HG02571 (cell line): ENCODE results near the gene STAT5A.
"Not testable (repeated sequence)": the region's sequence is repeated elsewhere in the genome, so short reads cannot be mapped to it uniquely, and the experiment has no call there.

ENCODE experiments used
- ATAC-seq: cut with Tn5 transposase; IDR thresholded peaks from one replicate; pipeline ENCODE4 v1.9.1; 2021; ENCODE audit warnings: mild to moderate bottlenecking, moderate library complexity; ENCODE audit not compliant: unreplicated experiment

The STAT5A gene

DNA sequence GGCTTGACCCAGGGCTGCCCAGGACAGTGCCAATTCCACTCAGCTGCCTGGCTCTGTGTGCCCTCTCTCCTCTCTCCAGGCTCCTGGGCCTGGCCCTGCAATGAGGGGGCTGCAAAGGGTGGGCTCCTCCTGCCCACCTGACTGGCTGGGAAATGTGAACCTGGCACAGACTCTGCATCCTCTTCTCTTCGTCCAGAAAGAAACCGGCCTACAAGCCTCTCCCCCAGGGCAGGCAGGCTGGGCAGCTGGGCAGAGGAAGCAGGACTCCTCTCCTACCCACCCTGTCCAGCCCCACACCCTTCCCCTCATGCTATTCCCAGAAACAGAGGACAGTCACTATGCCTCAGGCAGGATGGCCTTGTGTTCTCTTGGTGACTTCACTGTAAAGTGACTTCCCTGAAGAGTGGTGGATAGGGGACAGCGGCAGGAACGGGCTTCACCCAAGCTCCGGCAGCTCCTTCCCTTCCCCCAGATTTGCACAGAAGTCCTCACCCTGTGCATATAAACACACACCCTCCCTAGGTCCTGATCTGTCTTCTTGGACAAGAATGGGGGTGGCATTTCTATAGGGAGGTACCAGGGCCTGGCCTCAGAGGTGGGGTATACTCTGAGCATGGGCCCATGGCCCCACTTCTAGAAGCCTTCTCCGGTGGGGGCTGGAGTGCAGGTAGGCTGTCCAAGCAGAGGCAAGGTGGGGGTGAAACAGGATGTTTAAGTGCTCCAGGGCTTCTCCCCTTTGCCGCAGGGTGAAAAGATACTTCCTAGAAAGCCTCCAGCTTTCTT, 4.9 kb upstream of the STAT5A start:
- no peak for ATAC-seq

- ATAC-seq: no peak
Observed at GRCh38 chr17:42284024-42284369, 4.3 kb upstream of the STAT5A start.

DNA sequence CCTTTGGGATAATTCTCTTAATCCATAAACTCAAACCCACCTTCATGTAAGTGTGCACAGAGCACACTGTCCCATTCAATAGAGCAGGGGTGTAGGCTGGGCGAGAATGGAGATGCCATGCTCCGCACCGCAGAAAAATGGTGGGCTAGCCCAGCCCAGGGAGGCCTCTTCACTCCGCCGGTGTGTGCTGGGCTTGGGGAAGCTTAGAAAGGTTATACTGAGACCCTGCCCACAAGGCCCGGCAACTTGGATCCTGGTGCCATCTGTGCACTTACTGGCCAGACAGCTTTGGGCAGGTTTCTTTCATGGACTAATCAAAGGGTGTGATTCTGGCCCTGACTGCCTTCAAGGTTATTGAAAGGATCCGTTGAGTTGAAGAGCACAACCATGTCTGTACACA, 3.7 kb upstream of the STAT5A start:
- no peak for ATAC-seq

- ATAC-seq: no peak
Observed at GRCh38 chr17:42285346-42286050, 2.8 kb upstream of the STAT5A start.

GRCh38 chr17:42286411-42287221, 1.7 kb upstream of the STAT5A start:
- no peak for ATAC-seq

- no peak for ATAC-seq
Observed at GRCh38 chr17:42287305-42287976, 857 bp upstream of the STAT5A start.

DNA sequence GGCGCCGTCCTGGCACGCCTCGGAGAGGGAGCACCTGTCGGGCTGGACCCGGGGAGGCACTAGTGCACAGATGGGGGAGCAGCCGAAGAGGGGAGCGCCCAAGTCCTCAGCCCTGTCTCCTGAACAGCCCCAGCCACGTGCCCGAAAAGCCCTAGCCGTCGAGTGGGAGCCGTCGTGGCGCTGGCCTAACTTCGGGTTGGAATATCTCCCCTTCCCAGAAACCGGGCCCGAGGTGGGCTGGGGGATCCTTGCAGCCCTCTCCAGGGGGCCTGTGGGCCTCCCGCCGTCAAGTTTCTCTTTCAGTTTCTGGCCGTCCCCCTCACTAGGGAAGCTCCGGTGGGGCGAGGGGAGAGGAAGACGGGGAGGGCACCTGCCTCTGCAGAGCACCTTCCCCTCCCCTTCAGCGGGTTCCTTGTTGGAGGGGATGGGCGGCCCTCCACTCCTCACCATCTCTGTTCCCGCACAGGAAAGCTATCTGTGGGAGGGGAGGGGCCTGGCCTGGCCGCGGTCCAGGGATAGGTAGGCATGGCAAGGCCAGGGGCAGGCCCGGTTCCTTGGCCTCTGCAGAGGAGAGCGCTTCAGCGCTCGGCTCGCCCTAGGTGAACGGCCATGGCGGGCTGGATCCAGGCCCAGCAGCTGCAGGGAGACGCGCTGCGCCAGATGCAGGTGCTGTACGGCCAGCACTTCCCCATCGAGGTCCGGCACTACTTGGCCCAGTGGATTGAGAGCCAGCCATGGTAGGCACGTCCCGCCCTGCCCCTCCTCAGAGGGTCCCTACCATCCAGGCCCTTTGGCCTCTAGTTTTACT, 709 bp downstream of the STAT5A start:
- no peak for ATAC-seq

DNA sequence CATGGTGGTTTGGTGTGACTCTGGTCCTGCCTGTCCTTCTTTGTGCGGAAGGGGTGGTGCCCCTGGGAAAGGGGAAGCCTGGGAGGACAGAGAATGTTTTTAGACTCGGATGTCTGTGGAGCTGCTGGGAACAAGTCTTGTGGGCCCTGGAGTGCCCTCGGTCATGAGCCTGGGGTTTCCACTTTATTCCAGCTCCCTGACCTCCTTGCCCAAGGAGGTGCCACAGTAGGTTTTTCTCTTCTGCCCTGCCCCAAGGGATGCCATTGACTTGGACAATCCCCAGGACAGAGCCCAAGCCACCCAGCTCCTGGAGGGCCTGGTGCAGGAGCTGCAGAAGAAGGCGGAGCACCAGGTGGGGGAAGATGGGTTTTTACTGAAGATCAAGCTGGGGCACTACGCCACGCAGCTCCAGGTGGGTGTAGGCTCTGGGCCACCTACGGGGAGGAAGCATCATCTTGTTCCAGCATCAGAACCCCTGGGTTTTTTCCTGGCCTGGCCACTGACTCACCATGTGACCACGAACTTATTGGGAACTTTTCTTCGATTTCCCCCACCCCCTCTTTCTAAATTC, 1.4 kb downstream of the STAT5A start:
- ATAC-seq: no peak

- no peak for ATAC-seq
Observed at GRCh38 chr17:42290577-42290976, 2.3 kb downstream of the STAT5A start.

DNA sequence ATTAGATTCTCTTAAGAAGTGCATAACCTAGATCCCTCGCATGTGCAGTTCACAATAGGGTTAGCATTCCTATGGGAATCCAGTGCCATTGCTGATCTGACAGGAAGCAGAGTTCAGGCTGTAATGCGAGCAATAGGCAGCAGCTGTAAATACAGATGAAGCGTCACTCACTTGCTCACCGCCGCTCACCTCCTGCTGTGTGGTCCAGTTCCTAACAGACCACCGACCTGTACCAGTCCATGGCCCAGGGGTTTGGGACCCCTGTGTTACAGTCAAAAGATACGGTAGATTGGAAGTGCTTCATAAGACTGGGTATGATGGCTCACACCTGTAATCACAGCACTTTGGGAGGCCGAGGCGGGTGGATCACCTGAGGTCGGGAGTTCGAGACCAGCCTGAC, 2.8 kb downstream of the STAT5A start:
- ATAC-seq: no peak

GRCh38 chr17:42294469-42295398, 6.4 kb downstream of the STAT5A start:
- ATAC-seq: no peak

DNA sequence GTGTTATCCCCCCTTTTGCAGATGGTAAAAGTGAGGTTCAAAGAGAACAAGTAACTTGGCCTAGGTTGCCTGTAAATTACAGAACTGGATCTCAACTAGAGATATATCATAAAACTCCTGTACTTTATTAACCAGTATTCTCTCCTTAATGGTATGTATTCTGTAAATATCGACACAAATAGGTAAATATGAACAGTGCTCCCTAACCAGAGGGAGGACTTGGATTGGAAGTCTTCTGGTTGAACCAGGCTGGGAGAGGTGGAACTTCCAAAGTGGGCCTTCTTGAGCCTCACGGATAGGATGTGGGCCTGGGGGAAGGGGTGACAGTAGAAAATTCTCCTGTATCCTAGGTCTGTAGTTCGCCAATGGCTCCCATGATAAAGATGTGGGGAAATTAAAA, 7.7 kb downstream of the STAT5A start:
- ATAC-seq: no peak

GRCh38 chr17:42297775-42298174, 9.5 kb downstream of the STAT5A start:
- ATAC-seq: not testable (repeated sequence)

DNA sequence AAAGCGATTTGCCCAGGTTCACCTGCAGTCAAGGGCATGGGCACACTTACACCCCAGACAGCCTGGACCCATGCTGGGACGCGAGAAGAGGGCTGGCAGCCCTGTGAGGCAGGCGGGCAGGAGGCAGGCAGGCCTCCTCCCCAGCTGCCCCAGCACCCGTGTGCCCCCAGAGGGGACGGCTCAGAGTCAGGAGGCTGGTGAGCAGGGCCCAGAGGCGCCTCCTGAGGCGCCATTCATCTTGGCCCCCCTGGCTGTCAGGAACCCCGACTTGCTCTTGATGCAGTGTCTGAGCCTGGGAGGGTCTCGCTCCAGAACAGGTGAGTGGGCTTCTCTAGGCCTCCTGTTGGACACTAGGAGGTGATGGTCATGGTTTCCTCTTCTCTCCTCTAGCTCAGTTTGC, 11.1 kb downstream of the STAT5A start:
- not testable (repeated sequence) for ATAC-seq

GRCh38 chr17:42299913-42300312, 11.6 kb downstream of the STAT5A start:
- not testable (repeated sequence) for ATAC-seq

- no peak for ATAC-seq
Observed at GRCh38 chr17:42301022-42301421, 12.7 kb downstream of the STAT5A start.

GRCh38 chr17:42303694-42304093, 15.4 kb downstream of the STAT5A start:
- no peak for ATAC-seq

GRCh38 chr17:42304187-42305030, 16.1 kb downstream of the STAT5A start:
- ATAC-seq: no peak
